WTC11 (cell line): ENCODE results near the gene CYSRT1. TPM values are rescaled to one million over a fixed set of nuclear protein-coding genes. Genes with fewer than 3 reads are reported as not detected.

Experiments
- AR ChIP-seq: fragments of 250-450 bp; sonication (Bioruptor Pico); IDR thresholded peaks from 2 replicates; pipeline ENCODE4 v1.9.0; 2021; ENCODE audit warnings: mild to moderate bottlenecking
- ATF1 ChIP-seq: sonication (generic); formaldehyde crosslinking; IDR thresholded peaks from 2 replicates; pipeline ENCODE4 v1.8.1; 2023; ENCODE audit warnings: mild to moderate bottlenecking, moderate library complexity, missing genetic modification reagents
- CBFB ChIP-seq: sonication (generic); formaldehyde crosslinking; IDR thresholded peaks from 2 replicates; pipeline ENCODE4 v1.8.1; 2022; ENCODE audit warnings: mild to moderate bottlenecking, low read depth, missing genetic modification reagents
- EMX1 ChIP-seq: fragments of 250-450 bp; sonication (Bioruptor Pico); IDR thresholded peaks from 2 replicates; pipeline ENCODE4 v1.8.0; 2021; ENCODE audit warnings: mild to moderate bottlenecking
- HMGA2 ChIP-seq: fragments of 250-450 bp; sonication (Bioruptor Pico); IDR thresholded peaks from 2 replicates; pipeline ENCODE4 v1.4.0; 2021; ENCODE audit warnings: mild to moderate bottlenecking, moderate library complexity
- IRF2 ChIP-seq: sonication (generic); formaldehyde crosslinking; IDR thresholded peaks from 2 replicates; pipeline ENCODE4 v1.8.0; 2022; ENCODE audit warnings: low read depth, missing genetic modification reagents, borderline replicate concordance
- JUN ChIP-seq: sonication (generic); formaldehyde crosslinking; IDR thresholded peaks from 2 replicates; pipeline ENCODE4 v1.8.0; 2023; ENCODE audit warnings: mild to moderate bottlenecking, missing genetic modification reagents
- KAT7 ChIP-seq: sonication (generic); formaldehyde crosslinking; IDR thresholded peaks from 2 replicates; pipeline ENCODE4 v1.8.1; 2023; ENCODE audit warnings: missing genetic modification reagents, mild to moderate bottlenecking, borderline replicate concordance
- NFYB ChIP-seq: sonication (generic); formaldehyde crosslinking; conservative IDR thresholded peaks from 2 replicates; pipeline ENCODE4 v1.8.0; 2022; ENCODE audit warnings: low read depth, missing genetic modification reagents
- RORB ChIP-seq: fragments of 250-450 bp; sonication (Bioruptor Pico); IDR thresholded peaks from 2 replicates; pipeline ENCODE4 v1.9.0; 2021; ENCODE audit warnings: mild to moderate bottlenecking
- SMAD4 ChIP-seq: sonication (generic); formaldehyde crosslinking; IDR thresholded peaks from 2 replicates; pipeline ENCODE4 v1.8.0; 2022; ENCODE audit warnings: mild to moderate bottlenecking, missing genetic modification reagents
- SOX15 ChIP-seq: fragments of 250-450 bp; sonication (Bioruptor Pico); IDR thresholded peaks from 2 replicates; pipeline ENCODE4 v1.9.0; 2021; ENCODE audit warnings: mild to moderate bottlenecking
- TEAD4 ChIP-seq: sonication (generic); formaldehyde crosslinking; IDR thresholded peaks from 2 replicates; pipeline ENCODE4 v1.8.0; 2022; ENCODE audit warnings: mild to moderate bottlenecking, missing genetic modification reagents
- TP53 ChIP-seq: sonication (generic); formaldehyde crosslinking; IDR thresholded peaks from 2 replicates; pipeline ENCODE4 v1.8.1; 2023; ENCODE audit warnings: mild to moderate bottlenecking, missing genetic modification reagents
- ZBTB21 ChIP-seq: sonication (generic); formaldehyde crosslinking; IDR thresholded peaks from 2 replicates; pipeline ENCODE4 v1.8.1; 2023; ENCODE audit warnings: mild to moderate bottlenecking, missing genetic modification reagents, borderline replicate concordance
- ZBTB43 ChIP-seq: sonication (generic); formaldehyde crosslinking; IDR thresholded peaks from 2 replicates; pipeline ENCODE4 v1.8.1; 2023; ENCODE audit warnings: mild to moderate bottlenecking, missing genetic modification reagents
- ZNF121 ChIP-seq: sonication (generic); formaldehyde crosslinking; IDR thresholded peaks from 2 replicates; pipeline ENCODE4 v1.8.0; 2023; ENCODE audit warnings: missing genetic modification reagents
- ZNF138 ChIP-seq: sonication (generic); formaldehyde crosslinking; conservative IDR thresholded peaks from 2 replicates; pipeline ENCODE4 v1.8.1; 2022; ENCODE audit warnings: mild to moderate bottlenecking, moderate library complexity, missing genetic modification reagents
- ZNF232 ChIP-seq: sonication (generic); formaldehyde crosslinking; IDR thresholded peaks from 2 replicates; pipeline ENCODE4 v1.8.0; 2022; ENCODE audit warnings: mild to moderate bottlenecking, missing genetic modification reagents
- total RNA-seq: library from RNA; stranded (reverse); gene quantifications from 3 replicates; pipeline ENCODE4 v1.2.3, GENCODE V29; 2021
- TF ChIP-seq, protein P1 (sequence below): fragments of 250-450 bp; sonication (Bioruptor Pico); conservative IDR thresholded peaks from 2 replicates; pipeline ENCODE4 v1.9.0; 2021; ENCODE audit warnings: mild to moderate bottlenecking
- TF ChIP-seq, protein P2 (sequence below): sonication (generic); formaldehyde crosslinking; conservative IDR thresholded peaks from 2 replicates; pipeline ENCODE4 v1.8.1; 2022; ENCODE audit warnings: mild to moderate bottlenecking, missing genetic modification reagents
- TF ChIP-seq, protein P3 (sequence below): sonication (generic); formaldehyde crosslinking; IDR thresholded peaks from 2 replicates; pipeline ENCODE4 v1.8.1; 2023; ENCODE audit warnings: mild to moderate bottlenecking, missing genetic modification reagents, moderate library complexity
- TF ChIP-seq, protein P4 (sequence below): sonication (generic); formaldehyde crosslinking; IDR thresholded peaks from 2 replicates; pipeline ENCODE4 v1.8.1; 2023; ENCODE audit warnings: mild to moderate bottlenecking, missing genetic modification reagents, moderate library complexity
- TF ChIP-seq, protein P5 (sequence below): sonication (generic); formaldehyde crosslinking; IDR thresholded peaks from 2 replicates; pipeline ENCODE4 v1.8.0; 2022; ENCODE audit warnings: mild to moderate bottlenecking, missing genetic modification reagents
- TF ChIP-seq, protein P6 (sequence below): sonication (generic); formaldehyde crosslinking; conservative IDR thresholded peaks from 2 replicates; pipeline ENCODE4 v1.8.1; 2023; ENCODE audit warnings: mild to moderate bottlenecking, low read depth, missing genetic modification reagents, moderate library complexity
- TF ChIP-seq, protein P7 (sequence below): fragments of 250-450 bp; sonication (Bioruptor Pico); IDR thresholded peaks from 2 replicates; pipeline ENCODE4 v1.9.0; 2021; ENCODE audit warnings: mild to moderate bottlenecking

Gene CYSRT1
- total RNA-seq, 1 experiment from 2014 or later: 3.5 TPM

DNA sequence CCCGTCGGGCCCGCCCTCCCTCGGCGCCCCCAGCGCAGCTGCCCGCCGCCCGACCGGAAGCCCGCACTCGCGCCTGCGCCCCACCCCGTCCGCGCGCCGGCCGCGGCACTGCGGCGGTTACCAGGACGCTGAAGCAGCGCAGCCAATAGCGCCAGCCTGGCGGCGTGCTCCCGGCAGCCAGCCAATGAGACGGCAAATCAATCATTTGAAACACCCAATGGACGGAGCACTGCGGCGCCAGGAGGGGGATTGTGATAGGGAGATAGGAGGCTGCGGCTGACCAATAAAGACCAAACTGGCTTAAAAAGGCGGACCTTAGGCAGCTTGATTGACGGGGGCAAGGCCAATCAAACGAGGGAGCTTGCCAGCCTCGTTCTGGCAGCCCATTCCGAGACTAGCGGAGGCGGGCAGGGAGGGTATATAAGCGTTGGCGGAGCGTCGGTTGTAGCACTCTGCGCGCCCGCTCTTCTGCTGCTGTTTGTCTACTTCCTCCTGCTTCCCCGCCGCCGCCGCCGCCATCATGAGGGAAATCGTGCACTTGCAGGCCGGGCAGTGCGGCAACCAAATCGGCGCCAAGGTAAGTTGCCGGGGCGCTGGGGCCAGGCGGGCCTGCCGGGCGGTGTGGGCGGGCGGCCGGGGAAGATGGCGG lies 16.0 kb downstream of the CYSRT1 start, which contains the start of gene TUBB4B (continued):
- TF ChIP-seq ZNF232 (CRISPR knock-in tag) (no peak), ZBTB43 (CRISPR knock-in tag) (peak; percentile 61; the same call in 1 of the 2 replicates), KAT7 (CRISPR knock-in tag) (no peak; the same call in 1 of the 2 replicates), ZNF138 (CRISPR knock-in tag) (no peak), ZBTB21 (no peak), HMGA2 (CRISPR knock-in tag) (peak; percentile 52), SOX15 (CRISPR knock-in tag) (no peak), NFYB (peak; percentile 100), IRF2 (no peak), TEAD4 (no peak), ZNF121 (CRISPR knock-in tag) (no peak), JUN (CRISPR knock-in tag) (peak; percentile 61; the same call in 1 of the 2 replicates), EMX1 (CRISPR knock-in tag) (no peak; the same call in 1 of the 2 replicates), CBFB (no peak), TP53 (CRISPR knock-in tag) (0 out of 2 replicates have a peak, but pooled peaks have one; percentile 28), AR (no peak), SMAD4 (CRISPR knock-in tag) (no peak), RORB (peak; percentile 96), ATF1 (no peak)
- TF ChIP-seq, protein P1, sequence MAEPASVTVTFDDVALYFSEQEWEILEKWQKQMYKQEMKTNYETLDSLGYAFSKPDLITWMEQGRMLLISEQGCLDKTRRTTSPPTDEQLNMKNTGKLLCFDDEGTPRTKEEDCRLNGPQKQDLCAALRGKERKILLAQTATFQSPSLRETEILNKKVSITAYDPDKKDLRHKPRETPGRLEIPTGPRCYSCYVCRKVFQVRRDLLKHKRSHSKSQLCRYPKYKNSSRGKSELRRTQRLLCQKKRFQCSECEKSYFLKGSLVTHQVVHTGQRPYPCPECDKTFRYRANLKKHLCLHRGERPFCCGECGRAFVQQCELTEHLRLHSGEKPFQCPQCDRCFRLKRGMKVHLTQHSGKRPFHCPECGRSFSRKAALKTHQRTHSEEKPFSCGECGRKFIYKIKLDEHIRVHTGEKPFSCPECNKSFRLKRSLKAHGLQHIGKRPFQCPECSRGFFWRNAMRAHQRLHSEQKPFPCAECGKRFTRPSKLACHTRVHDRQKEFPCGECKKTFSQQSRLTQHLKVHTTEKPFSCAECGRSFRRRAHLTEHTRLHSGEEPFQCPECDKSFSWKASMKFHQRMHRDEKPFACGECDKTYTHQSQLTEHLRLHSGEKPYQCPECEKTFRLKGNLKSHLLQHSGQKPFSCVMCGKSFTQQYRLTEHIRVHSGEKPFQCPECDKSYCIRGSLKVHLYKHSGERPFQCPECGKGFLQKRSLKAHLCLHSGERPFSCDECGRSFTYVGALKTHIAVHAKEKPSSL (CRISPR knock-in tag): no peak
- TF ChIP-seq, protein P2, sequence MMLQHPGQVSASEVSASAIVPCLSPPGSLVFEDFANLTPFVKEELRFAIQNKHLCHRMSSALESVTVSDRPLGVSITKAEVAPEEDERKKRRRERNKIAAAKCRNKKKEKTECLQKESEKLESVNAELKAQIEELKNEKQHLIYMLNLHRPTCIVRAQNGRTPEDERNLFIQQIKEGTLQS (CRISPR knock-in tag): no peak
- TF ChIP-seq, protein P3, sequence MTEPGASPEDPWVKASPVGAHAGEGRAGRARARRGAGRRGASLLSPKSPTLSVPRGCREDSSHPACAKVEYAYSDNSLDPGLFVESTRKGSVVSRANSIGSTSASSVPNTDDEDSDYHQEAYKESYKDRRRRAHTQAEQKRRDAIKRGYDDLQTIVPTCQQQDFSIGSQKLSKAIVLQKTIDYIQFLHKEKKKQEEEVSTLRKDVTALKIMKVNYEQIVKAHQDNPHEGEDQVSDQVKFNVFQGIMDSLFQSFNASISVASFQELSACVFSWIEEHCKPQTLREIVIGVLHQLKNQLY: no peak
- TF ChIP-seq, protein P4, sequence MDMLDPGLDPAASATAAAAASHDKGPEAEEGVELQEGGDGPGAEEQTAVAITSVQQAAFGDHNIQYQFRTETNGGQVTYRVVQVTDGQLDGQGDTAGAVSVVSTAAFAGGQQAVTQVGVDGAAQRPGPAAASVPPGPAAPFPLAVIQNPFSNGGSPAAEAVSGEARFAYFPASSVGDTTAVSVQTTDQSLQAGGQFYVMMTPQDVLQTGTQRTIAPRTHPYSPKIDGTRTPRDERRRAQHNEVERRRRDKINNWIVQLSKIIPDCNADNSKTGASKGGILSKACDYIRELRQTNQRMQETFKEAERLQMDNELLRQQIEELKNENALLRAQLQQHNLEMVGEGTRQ: no peak
- TF ChIP-seq, protein P5, sequence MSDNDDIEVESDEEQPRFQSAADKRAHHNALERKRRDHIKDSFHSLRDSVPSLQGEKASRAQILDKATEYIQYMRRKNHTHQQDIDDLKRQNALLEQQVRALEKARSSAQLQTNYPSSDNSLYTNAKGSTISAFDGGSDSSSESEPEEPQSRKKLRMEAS (CRISPR knock-in tag): no peak
- TF ChIP-seq, protein P6, sequence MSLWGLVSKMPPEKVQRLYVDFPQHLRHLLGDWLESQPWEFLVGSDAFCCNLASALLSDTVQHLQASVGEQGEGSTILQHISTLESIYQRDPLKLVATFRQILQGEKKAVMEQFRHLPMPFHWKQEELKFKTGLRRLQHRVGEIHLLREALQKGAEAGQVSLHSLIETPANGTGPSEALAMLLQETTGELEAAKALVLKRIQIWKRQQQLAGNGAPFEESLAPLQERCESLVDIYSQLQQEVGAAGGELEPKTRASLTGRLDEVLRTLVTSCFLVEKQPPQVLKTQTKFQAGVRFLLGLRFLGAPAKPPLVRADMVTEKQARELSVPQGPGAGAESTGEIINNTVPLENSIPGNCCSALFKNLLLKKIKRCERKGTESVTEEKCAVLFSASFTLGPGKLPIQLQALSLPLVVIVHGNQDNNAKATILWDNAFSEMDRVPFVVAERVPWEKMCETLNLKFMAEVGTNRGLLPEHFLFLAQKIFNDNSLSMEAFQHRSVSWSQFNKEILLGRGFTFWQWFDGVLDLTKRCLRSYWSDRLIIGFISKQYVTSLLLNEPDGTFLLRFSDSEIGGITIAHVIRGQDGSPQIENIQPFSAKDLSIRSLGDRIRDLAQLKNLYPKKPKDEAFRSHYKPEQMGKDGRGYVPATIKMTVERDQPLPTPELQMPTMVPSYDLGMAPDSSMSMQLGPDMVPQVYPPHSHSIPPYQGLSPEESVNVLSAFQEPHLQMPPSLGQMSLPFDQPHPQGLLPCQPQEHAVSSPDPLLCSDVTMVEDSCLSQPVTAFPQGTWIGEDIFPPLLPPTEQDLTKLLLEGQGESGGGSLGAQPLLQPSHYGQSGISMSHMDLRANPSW: no peak
- TF ChIP-seq, protein P7, sequence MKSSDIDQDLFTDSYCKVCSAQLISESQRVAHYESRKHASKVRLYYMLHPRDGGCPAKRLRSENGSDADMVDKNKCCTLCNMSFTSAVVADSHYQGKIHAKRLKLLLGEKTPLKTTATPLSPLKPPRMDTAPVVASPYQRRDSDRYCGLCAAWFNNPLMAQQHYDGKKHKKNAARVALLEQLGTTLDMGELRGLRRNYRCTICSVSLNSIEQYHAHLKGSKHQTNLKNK (CRISPR knock-in tag): no peak
